Vagina (tissue), 2 donors: ENCODE results near the gene PPARD.

Source experiments
- POLR2A ChIP-seq, 2 donors: fragments of 450-650 bp; IDR thresholded peaks; one replicate each; pipeline ENCODE4 v1.6.1; 2017; ENCODE audit warnings: antibody characterized with exemption in 2 of 2, mild to moderate bottlenecking in 2 of 2, moderate library complexity in 2 of 2
- TF ChIP-seq, protein P1 (sequence below), 3 experiments: fragments of 450-650 bp in 2 of 3; fragments of 200-600 bp in 1 of 3; sonication (generic) in 1 of 3; IDR thresholded peaks; one replicate each; pipeline ENCODE4 v1.5.1; 2017 to 2019; ENCODE audit warnings: antibody characterized with exemption in 3 of 3, mild to moderate bottlenecking in 2 of 3, moderate library complexity in 2 of 3

- TF ChIP-seq, protein P1, sequence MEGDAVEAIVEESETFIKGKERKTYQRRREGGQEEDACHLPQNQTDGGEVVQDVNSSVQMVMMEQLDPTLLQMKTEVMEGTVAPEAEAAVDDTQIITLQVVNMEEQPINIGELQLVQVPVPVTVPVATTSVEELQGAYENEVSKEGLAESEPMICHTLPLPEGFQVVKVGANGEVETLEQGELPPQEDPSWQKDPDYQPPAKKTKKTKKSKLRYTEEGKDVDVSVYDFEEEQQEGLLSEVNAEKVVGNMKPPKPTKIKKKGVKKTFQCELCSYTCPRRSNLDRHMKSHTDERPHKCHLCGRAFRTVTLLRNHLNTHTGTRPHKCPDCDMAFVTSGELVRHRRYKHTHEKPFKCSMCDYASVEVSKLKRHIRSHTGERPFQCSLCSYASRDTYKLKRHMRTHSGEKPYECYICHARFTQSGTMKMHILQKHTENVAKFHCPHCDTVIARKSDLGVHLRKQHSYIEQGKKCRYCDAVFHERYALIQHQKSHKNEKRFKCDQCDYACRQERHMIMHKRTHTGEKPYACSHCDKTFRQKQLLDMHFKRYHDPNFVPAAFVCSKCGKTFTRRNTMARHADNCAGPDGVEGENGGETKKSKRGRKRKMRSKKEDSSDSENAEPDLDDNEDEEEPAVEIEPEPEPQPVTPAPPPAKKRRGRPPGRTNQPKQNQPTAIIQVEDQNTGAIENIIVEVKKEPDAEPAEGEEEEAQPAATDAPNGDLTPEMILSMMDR (IDR thresholded peaks at IDR 0.05): no peak
- no peak for TF ChIP-seq POLR2A (IDR thresholded peaks at IDR 0.05)
Observed at GRCh38 chr6:35454391-35455110, 112.2 kb downstream of the PPARD start.
